Naive thymus-derived CD4-positive, alpha-beta T cell (primary cell): ENCODE measurements around the gene NT5C1A. TPM values are rescaled to one million over a fixed set of nuclear protein-coding genes. Genes with fewer than 3 reads are reported as not detected.
A peak's percentile ranks its signal among the peaks of the same experiment; 100 is the strongest.

Experiments
- ATAC-seq: fragments of 150-1000 bp; cut with Tn5 transposase; 2 replicates; pipeline ENCODE4 v1.10.0; 2021; ENCODE audit warnings: mild to moderate bottlenecking, moderate library complexity
- CTCF ChIA-PET: fragments of 350-600 bp; sonication (Branson Sonifier 250); formaldehyde crosslinking; loops from one replicate; lab custom pipeline; 2021; ENCODE audit warnings: antibody characterized with exemption; lab: Charles Lee
- POLR2A ChIA-PET: fragments of 350-600 bp; sonication (Branson Sonifier 250); formaldehyde crosslinking; loops from one replicate; lab custom pipeline; 2021; ENCODE audit warnings: antibody characterized with exemption, inconsistent platforms; lab: Charles Lee
- DNase-seq, 9 donors: peaks; one replicate each; pipeline versions ENCODE4 v3.0.0 to v3.0.0-alpha.2; 2020 to 2022; ENCODE audit warnings: mixed read lengths in 1 of 9
- H3K27ac ChIP-seq: one replicate; pipeline ENCODE4 v1.7.0; 2013; ENCODE audit warnings: mild to moderate bottlenecking, low read depth, low read length, moderate library complexity
- H3K27me3 ChIP-seq, 2 donors: one replicate each; pipeline ENCODE4 v1.7.0; 2013; ENCODE audit warnings: low read length in 2 of 2, mild to moderate bottlenecking in 2 of 2, moderate library complexity in 2 of 2; ENCODE audit not compliant: control insufficient read depth in 2 of 2, insufficient read depth in 2 of 2
- H3K36me3 ChIP-seq, 3 experiments: 1 replicate in 2 of 3; 2 replicates in 1 of 3; pipeline ENCODE4 v1.7.0; 2013; ENCODE audit warnings: low read length in 3 of 3, mild to moderate bottlenecking in 3 of 3, moderate library complexity in 1 of 3; ENCODE audit not compliant: insufficient read depth in 3 of 3, control insufficient read depth in 2 of 3
- H3K4me1 ChIP-seq, 2 donors: one replicate each; pipeline ENCODE4 v1.7.0; 2013; ENCODE audit warnings: low read length in 2 of 2, mild to moderate bottlenecking in 2 of 2, moderate library complexity in 1 of 2; ENCODE audit not compliant: control insufficient read depth in 2 of 2, insufficient read depth in 2 of 2
- H3K4me3 ChIP-seq: 2 replicates; pipeline ENCODE4 v1.7.0; 2013; ENCODE audit warnings: mild to moderate bottlenecking, low read length
- H3K9me3 ChIP-seq, 3 experiments: 1 replicate in 2 of 3; 2 replicates in 1 of 3; pipeline ENCODE4 v1.7.0; 2013; ENCODE audit warnings: low read length in 3 of 3; ENCODE audit not compliant: control insufficient read depth in 2 of 3
- H3K27ac Mint-ChIP-seq, 9 donors: one replicate each; pipeline ENCODE4 v1.8.0; 2020 to 2022; ENCODE audit warnings: mixed read lengths in 9 of 9, mild to moderate bottlenecking in 8 of 9, moderate library complexity in 5 of 9, inconsistent platforms in 2 of 9
- H3K27me3 Mint-ChIP-seq, 5 donors: one replicate each; pipeline ENCODE4 v1.8.0; 2021 to 2022; ENCODE audit warnings: mixed read lengths in 5 of 5, mild to moderate bottlenecking in 1 of 5
- H3K36me3 Mint-ChIP-seq, 5 donors: one replicate each; pipeline ENCODE4 v1.8.0; 2020 to 2022; ENCODE audit warnings: mixed read lengths in 5 of 5, mild to moderate bottlenecking in 3 of 5, inconsistent platforms in 1 of 5
- H3K4me1 Mint-ChIP-seq, 7 donors: one replicate each; pipeline ENCODE4 v1.8.0; 2020 to 2022; ENCODE audit warnings: mixed read lengths in 7 of 7, mild to moderate bottlenecking in 3 of 7, inconsistent platforms in 1 of 7
- H3K4me3 Mint-ChIP-seq, 10 donors: one replicate each; pipeline ENCODE4 v1.8.0; 2020 to 2022; ENCODE audit warnings: mild to moderate bottlenecking in 10 of 10, mixed read lengths in 10 of 10, moderate library complexity in 6 of 10, inconsistent platforms in 2 of 10
- H3K9me3 Mint-ChIP-seq, 11 donors: one replicate each; pipeline ENCODE4 v1.8.0; 2020 to 2022; ENCODE audit warnings: mixed read lengths in 11 of 11, mild to moderate bottlenecking in 4 of 11, inconsistent platforms in 1 of 11, moderate library complexity in 1 of 11
- intact Hi-C, 2 donors: fragments of 100-400 bp; cut with micrococcal nuclease; formaldehyde crosslinking; loops; one replicate each; pipeline ENCODE4 v1.15.1; 2023
- polyA plus RNA-seq, 2 donors: library from polyadenylated mRNA; unstranded; fragments of 300-500 nt; fragmentation: Illumina TruSeq; gene quantifications; one replicate each; pipeline ENCODE4 v1.2.3, GENCODE V29; 2021
- total RNA-seq, 6 experiments: library from RNA in 5 of 6; stranded (reverse) in 5 of 6; gene quantifications; 1 replicate in 5 of 6; 2 replicates in 1 of 6; pipeline ENCODE4 v1.2.3 and lab custom pipeline; 2021 to 2026

The NT5C1A gene
- total and polyA plus RNA-seq, 7 experiments from 2014 or later: 0.37 to 0.92 (median 0.65) TPM; not detected in 4

GRCh38 chr1:39668894-39669293, 3.0 kb downstream of the NT5C1A start:
- no peak for DNase-seq
- no peak overlapping the region for H3K27ac Mint-ChIP-seq
- POLR2A ChIA-PET: no interaction called here
- H3K27me3 ChIP-seq: peaks cover 0 to 7% of the 10 kb centered on the region in 2 donors
- peaks cover 26 to 38% (median 29%) of the 10 kb centered on the region in 5 donors for H3K27me3 Mint-ChIP-seq
- H3K4me1 Mint-ChIP-seq: peaks cover 5 to 19% (median 9%) of the 10 kb centered on the region in 7 donors
- intact Hi-C loops: no loop called here
- CTCF ChIA-PET: interaction anchor here (1.0 to 7.3 kb wide), 4 partner anchors 11 to 52 kb away, joined by 3 to 45 read pairs (median 21); no protein-coding TSS in a partner anchor
- no peak for ATAC-seq
- peaks cover 0 to 2% (median 0%) of the 10 kb centered on the region in 11 donors for H3K9me3 Mint-ChIP-seq
- H3K27ac ChIP-seq: no peak overlapping the region
- H3K4me3 Mint-ChIP-seq: peak overlapping the region in 1 of 10 donors; percentile 34
- no peaks in the 10 kb centered on the region for H3K36me3 ChIP-seq
- H3K4me3 ChIP-seq: no peak overlapping the region
- H3K9me3 ChIP-seq: no peaks in the 10 kb centered on the region
- H3K4me1 ChIP-seq: peaks cover 0 to 14% of the 10 kb centered on the region in 2 donors
- peaks cover 0 to 3% (median 0%) of the 10 kb centered on the region in 5 donors for H3K36me3 Mint-ChIP-seq

GRCh38 chr1:39668111-39668510, 3.8 kb downstream of the NT5C1A start:
- DNase-seq (no peak), ATAC-seq (no peak)
- no peak overlapping the region for H3K27ac ChIP-seq
- no peak overlapping the region for H3K4me3 ChIP-seq
- H3K9me3 Mint-ChIP-seq: peaks cover 0 to 2% (median 0%) of the 10 kb centered on the region in 11 donors
- H3K4me3 Mint-ChIP-seq: no peak overlapping the region
- H3K27me3 ChIP-seq: peaks cover 0 to 7% of the 10 kb centered on the region in 2 donors
- no peaks in the 10 kb centered on the region for H3K9me3 ChIP-seq
- intact Hi-C loops: no loop called here
- ChIA-PET POLR2A (no interaction called here), CTCF (interaction anchor here (0.6 to 7.3 kb wide), 3 partner anchors 10 to 115 kb away, joined by 5 to 45 read pairs (median 5); no protein-coding TSS in a partner anchor)
- H3K27me3 Mint-ChIP-seq: peaks cover 26 to 38% (median 29%) of the 10 kb centered on the region in 5 donors
- peaks cover 0 to 14% of the 10 kb centered on the region in 2 donors for H3K4me1 ChIP-seq
- H3K4me1 Mint-ChIP-seq: peaks cover 5 to 19% (median 9%) of the 10 kb centered on the region in 7 donors
- no peak overlapping the region for H3K27ac Mint-ChIP-seq
- no peaks in the 10 kb centered on the region for H3K36me3 ChIP-seq
- peaks cover 0 to 3% (median 0%) of the 10 kb centered on the region in 5 donors for H3K36me3 Mint-ChIP-seq

- intact Hi-C loops: no loop called here
- no peak for ATAC-seq
- POLR2A ChIA-PET: no interaction called here
These were observed 5.1 kb downstream of the NT5C1A start for GRCh38 chr1:39666772-39667171.

GRCh38 chr1:39663559-39663958, 8.3 kb downstream of the NT5C1A start:
- Histone ChIP-seq H3K36me3 (no peaks in the 10 kb centered on the region), H3K4me1 (no peaks in the 10 kb centered on the region), H3K27me3 (no peaks in the 10 kb centered on the region), H3K4me3 (no peak overlapping the region), H3K9me3 (no peaks in the 10 kb centered on the region), H3K27ac (no peak overlapping the region)
- peaks cover 0 to 14% (median 0%) of the 10 kb centered on the region in 7 donors for H3K4me1 Mint-ChIP-seq
- H3K36me3 Mint-ChIP-seq: no peaks in the 10 kb centered on the region
- ChIA-PET POLR2A (no interaction called here), CTCF (no interaction called here)
- DNase-seq: no peak
- no peaks in the 10 kb centered on the region for H3K9me3 Mint-ChIP-seq
- intact Hi-C loops: no loop called here
- no peak overlapping the region for H3K4me3 Mint-ChIP-seq
- H3K27me3 Mint-ChIP-seq: peaks cover 0 to 15% (median 5%) of the 10 kb centered on the region in 5 donors
- ATAC-seq: no peak
- H3K27ac Mint-ChIP-seq: no peak overlapping the region

More at GRCh38 chr1:39666772-39667171, 5.1 kb downstream of the NT5C1A start:
- Histone ChIP-seq H3K27ac (no peak overlapping the region), H3K36me3 (no peaks in the 10 kb centered on the region), H3K4me3 (no peak overlapping the region), H3K9me3 (no peaks in the 10 kb centered on the region), H3K4me1 (peaks cover 0 to 7% of the 10 kb centered on the region in 2 donors), H3K27me3 (peaks cover 0 to 7% of the 10 kb centered on the region in 2 donors)
- Mint-ChIP-seq H3K36me3 (peaks cover 0 to 3% (median 0%) of the 10 kb centered on the region in 5 donors), H3K27ac (peak overlapping the region in 1 of 9 donors; percentile 35), H3K4me3 (peak overlapping the region in 1 of 10 donors; percentile 8), H3K27me3 (peaks cover 20 to 30% (median 28%) of the 10 kb centered on the region in 5 donors), H3K4me1 (peaks cover 5 to 19% (median 7%) of the 10 kb centered on the region in 7 donors), H3K9me3 (peaks cover 0 to 2% (median 0%) of the 10 kb centered on the region in 11 donors)
- peak in 1 of 9 donors; percentile 57 for DNase-seq
- CTCF ChIA-PET: interaction anchor here (0.7 kb wide), 1 partner anchor 68 kb away, joined by 7 read pairs; no protein-coding TSS in a partner anchor

- ChIA-PET POLR2A (no interaction called here), CTCF (interaction anchor here (1.1 to 1.2 kb wide), 2 partner anchors 7 to 9 kb away, joined by 3 to 5 read pairs; partner anchors contain the start of gene NT5C1A)
- H3K9me3 Mint-ChIP-seq: no peaks in the 10 kb centered on the region
- H3K4me3 ChIP-seq: no peak overlapping the region
- ATAC-seq (no peak), DNase-seq (no peak)
- peaks cover 0 to 11% (median under 1%) of the 10 kb centered on the region in 5 donors for H3K27me3 Mint-ChIP-seq
- no peaks in the 10 kb centered on the region for H3K27me3 ChIP-seq
- no peaks in the 10 kb centered on the region for H3K4me1 ChIP-seq
- H3K27ac ChIP-seq: no peak overlapping the region
- H3K27ac Mint-ChIP-seq: peak overlapping the region in 1 of 9 donors; percentile 8
- peaks cover 0 to 17% (median 3%) of the 10 kb centered on the region in 7 donors for H3K4me1 Mint-ChIP-seq
- H3K9me3 ChIP-seq: no peaks in the 10 kb centered on the region
- intact Hi-C loops: no loop called here
- H3K36me3 ChIP-seq: no peaks in the 10 kb centered on the region
- no peak overlapping the region for H3K4me3 Mint-ChIP-seq
- H3K36me3 Mint-ChIP-seq: no peaks in the 10 kb centered on the region
These were observed 9.0 kb downstream of the NT5C1A start for GRCh38 chr1:39662861-39663260.

GRCh38 chr1:39659538-39659937, 12.4 kb downstream of the NT5C1A start:
- no peak overlapping the region for H3K4me3 Mint-ChIP-seq
- POLR2A ChIA-PET: interaction anchor here (1.0 to 1.1 kb wide), 2 partner anchors 22 to 139 kb away, joined by 3 to 5 read pairs; no protein-coding TSS in a partner anchor
- Histone ChIP-seq H3K4me3 (no peak overlapping the region), H3K36me3 (no peaks in the 10 kb centered on the region), H3K9me3 (no peaks in the 10 kb centered on the region), H3K27me3 (no peaks in the 10 kb centered on the region), H3K27ac (no peak overlapping the region), H3K4me1 (no peaks in the 10 kb centered on the region)
- intact Hi-C loops: loop anchor here in 1 of 2 donors (5.0 kb wide), 1 partner anchor 562 kb away; no protein-coding TSS in a partner anchor
- peaks cover 0 to 6% (median under 1%) of the 10 kb centered on the region in 5 donors for H3K27me3 Mint-ChIP-seq
- no peaks in the 10 kb centered on the region for H3K36me3 Mint-ChIP-seq
- DNase-seq (no peak), ATAC-seq (no peak)
- H3K4me1 Mint-ChIP-seq: peaks cover 0 to 8% (median 4%) of the 10 kb centered on the region in 7 donors
- CTCF ChIA-PET: interaction anchor here (0.8 to 4.8 kb wide), 6 partner anchors 11 to 53 kb away, joined by 3 to 45 read pairs (median 6); partner anchors contain the start of gene NT5C1A
- no peak overlapping the region for H3K27ac Mint-ChIP-seq
- no peaks in the 10 kb centered on the region for H3K9me3 Mint-ChIP-seq
